Skin of body (tissue), 2 donors: ENCODE data around the gene TDP2. TPM values are rescaled to one million over a fixed set of nuclear protein-coding genes. Genes with fewer than 3 reads are reported as not detected.
"Not testable (repeated sequence)": the region's sequence is repeated elsewhere in the genome, so short reads cannot be mapped to it uniquely, and the experiment has no call there.

Experiments used
- DNase-seq: peaks from one replicate; lab custom pipeline; 2025; lab: John Stamatoyannopoulos, UW
- total RNA-seq: library from RNA; depleted of rRNA; stranded (reverse); fragments of >200 nt; gene quantifications from one replicate; pipeline ENCODE4 v1.2.3, GENCODE V29; 2014

The TDP2 gene
- total RNA-seq, 1 donor from 2014 or later: 27.1 TPM

DNA sequence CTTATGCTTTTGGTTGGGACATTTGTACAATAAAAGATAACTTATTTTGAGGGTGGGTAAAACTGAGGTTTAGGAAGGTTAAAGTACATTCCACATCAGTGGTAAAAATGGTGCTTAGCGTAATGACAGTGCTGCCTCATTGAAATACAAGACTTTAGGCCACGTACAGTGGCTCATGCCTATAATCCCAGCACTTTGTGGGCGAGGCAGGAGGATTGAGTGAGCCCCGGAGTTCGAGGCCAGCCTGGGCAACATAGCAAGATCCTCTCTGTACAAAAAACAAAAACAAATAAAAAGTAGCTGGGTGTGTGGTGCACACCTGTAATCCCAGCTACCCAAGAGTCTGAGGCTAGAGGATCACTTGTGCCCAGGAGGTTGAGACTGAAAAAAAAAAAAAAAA, 18.4 kb downstream of the TDP2 start:
- DNase-seq: no peak

DNA sequence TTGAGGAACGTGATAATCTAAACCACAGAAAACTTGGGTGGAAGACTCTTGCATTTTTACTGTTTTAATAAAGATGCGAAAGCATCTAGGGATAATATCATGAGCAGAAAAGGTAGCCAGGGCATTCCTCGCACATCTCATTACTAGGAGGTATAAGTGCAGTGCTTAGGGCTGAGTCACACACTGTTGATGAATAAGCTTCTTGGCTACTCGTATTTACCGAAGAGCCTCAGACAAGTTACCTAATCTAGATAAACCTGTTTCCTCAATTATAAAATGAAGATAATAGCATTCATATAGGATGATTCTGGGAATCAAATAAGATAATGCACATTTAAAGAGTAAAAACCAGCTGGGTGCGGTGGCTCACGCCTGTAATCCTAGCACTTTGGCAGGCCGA, 19.9 kb downstream of the TDP2 start:
- DNase-seq: no peak

DNA sequence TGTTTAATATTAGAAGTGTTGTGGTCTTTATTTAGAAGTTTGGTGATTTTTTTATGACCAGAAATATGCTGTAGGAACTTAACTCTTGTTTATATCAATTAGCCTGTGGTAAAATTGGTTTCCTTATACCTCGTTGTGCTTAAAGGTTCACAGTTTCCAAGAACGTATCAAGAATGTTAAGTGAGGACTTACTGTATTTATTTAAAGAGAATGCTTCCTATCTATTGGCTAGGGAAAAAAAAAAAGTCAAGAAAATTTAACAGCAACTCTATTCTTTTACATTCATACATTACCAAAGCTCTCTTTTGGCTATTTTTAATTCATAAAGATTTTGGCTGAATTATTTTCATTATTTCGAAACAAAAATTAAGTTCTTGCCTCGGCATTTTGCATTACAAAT, 22.3 kb downstream of the TDP2 start:
- DNase-seq: no peak

DNA sequence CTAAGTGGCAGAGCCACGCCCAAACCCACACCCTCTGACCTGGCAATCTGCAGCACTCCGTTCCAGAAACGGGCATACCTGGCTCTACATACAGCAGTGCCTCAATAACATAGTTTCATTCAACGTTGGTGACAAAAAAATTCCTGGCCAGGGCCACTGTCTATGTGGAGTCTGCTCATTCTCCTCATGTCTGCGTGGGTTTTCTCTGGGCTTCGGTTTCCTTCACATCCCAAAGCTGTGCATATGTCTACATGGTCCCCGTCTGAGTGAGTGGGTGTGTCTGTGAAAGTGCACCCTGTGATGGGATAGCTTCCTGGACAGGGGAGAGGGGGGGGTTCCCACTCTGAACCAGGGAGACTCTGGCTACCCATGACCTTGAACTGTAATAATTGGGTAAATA, 22.8 kb downstream of the TDP2 start:
- no peak for DNase-seq

DNA sequence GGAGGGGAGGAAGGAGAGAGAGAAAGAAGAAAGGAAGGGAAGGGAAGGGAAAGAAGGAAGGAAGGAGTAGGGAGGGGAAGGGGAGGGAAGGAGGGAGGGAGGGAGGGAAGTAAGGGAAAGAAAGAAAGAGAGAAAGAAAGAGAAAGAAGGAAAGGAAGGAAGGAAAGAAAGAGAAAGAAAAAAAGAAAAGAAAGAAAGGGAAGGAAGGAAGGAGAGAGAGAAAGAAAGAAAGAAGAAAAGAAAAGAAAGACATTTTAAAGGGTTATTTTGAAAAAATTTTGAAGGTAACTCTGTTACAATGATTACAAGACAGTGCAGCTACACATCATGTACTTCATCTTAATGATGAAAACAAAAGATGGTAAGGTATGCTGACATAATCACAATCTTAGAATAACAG, 24.6 kb downstream of the TDP2 start:
- DNase-seq: no peak

DNA sequence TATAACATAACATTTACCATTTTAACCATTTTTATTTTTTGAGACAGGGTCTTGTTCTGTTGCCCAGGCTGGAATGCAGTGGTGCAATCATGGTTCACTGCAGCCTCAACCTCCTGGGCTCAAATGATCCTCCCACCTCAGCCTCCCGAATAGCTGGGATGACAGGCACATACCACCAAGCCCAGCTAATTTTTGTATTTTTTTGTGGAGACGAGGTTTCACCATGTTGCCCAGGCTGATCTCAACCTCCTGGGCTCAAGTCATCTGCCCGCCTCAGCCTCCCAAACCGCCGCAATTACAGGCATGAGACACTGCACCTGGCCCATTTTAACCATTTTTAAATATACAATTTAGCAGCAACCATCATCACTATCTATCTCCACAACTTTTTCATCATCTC, 26.1 kb downstream of the TDP2 start:
- not testable (repeated sequence) for DNase-seq

DNA sequence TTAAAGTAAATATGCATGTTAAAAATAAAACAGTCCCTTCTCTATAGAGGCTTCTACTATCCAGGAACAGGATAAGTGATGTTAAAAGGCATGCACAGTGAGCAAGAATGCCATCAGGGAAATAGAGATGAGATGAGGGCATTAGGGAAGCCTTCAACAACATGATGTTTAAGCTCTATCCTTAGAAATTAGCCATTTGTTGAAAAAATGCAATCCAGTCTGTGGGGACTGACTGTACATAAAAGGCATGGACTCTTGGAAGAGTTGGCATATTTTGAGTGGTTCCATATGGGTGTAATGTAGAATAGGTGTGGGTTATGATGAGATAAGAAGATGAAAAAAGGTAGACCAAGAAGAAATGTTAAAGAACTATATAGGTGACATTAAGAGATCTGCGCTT, 26.5 kb downstream of the TDP2 start:
- no peak for DNase-seq

DNA sequence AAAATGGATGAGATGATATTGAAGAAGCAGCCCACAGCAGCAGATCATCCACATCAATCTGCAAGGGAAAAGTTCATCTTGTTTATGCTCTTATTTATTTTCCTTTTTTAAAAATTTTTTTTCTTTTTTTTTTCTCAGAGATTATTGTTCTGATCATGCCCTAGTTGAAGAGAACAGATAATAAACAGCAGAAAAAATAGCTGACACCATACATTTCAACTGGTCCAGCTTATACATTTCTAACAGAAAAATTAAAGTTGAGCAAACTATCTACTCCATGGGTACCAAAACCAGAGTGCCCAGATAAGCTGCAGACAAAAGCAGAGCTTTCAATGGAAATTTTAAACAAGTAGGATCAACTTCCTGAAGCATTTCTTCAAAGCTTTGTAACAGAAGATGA, 30.0 kb downstream of the TDP2 start:
- DNase-seq: no peak

DNA sequence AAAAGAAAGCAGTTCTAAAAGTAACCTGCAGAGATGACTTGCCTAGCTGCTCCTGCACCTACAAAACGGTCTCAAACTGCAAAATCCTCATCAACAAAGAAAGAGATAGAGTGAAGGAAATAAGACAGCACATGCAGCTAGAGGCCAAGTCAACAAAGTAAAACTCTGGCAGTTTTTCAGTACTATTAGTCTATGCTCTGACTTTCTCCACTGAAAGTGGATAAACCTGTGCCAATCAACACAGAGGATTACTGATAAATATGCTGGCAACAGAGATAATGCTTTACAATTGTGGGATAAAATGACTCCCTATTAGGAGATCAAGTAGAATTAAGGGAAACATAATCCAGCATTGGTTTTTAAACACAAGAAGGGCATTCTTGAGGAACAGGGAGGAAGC, 34.1 kb downstream of the TDP2 start:
- DNase-seq: no peak

DNA sequence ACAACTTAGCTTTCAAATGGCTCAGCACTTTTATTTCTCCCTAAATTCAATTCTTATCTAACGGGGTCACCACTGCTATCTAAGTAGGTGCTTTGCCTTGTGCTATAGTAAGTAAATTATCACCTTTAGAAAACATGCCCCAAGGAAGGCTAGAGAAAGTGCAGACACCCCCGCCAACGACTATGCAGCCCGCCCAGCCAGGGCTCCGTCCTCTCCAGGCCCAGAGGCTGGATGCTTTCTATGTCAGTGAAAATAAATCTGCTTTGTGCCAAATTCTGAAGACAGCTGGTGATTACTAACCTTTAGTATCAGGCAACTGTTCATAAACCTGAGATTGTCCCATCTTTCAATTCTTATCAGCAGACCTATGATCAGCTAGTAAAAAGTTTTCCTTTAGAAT, 35.0 kb downstream of the TDP2 start:
- no peak for DNase-seq

DNA sequence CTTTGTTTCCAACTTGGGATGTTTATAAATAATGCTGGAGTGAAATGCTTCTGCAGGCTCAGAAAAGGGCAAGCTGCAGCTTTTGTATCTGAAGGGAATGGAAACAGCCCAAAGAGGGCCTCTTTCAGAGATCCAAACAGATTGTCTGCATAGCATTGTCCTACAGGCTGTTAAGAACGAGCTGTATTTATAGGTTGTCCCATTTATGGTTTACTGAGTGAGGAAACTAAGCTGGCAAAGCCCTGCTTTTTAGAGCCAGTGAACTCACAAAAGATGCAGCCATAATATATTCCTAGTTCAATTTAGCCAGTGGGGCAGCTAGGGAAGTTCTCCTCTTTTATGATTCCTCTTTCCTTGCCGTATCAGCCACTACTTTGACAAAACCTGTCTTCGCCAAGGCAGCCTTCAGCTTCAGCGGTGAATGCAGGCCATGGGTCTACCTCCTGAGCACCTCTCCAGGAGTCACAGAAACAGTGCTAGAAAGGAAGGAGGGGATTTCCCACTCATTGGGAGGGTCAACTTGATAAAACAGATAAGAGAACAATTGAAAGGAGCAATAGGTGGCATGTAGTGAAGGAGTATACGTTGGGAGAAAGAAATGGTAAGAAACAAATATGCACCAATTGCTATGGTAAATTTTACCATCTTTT, 35.7 kb downstream of the TDP2 start:
- DNase-seq: no peak

DNA sequence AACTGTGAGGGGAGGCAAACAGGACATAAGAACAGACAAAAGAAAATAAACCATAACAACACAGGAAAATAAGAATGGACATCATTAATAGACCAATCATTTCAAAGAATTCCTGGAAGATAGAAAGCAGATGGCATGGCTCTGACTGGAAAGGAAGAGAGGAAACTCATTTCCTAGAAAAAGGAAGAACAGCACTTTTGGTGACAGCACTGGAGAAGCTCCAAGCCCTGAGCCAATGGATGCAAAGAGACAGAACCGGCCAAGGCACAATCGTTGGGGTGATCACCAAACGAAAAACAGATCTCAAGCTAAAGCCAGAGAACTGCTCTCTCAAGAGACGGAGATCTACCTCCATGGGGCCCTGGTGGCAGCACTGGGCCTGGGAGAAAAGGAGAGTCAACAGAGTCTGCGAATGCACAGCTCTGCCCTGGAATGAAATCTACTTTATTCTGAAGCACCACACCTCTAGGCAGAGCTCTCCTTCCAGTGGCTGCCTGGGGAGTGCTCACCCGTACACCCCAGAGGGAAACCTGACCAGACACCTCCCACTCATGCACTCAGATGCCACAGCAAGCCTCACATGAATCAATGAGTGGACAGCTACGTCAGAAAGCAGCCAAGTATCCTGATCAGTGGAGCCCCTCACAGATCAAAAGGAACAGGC, 44.9 kb downstream of the TDP2 start:
- no peak for DNase-seq

DNA sequence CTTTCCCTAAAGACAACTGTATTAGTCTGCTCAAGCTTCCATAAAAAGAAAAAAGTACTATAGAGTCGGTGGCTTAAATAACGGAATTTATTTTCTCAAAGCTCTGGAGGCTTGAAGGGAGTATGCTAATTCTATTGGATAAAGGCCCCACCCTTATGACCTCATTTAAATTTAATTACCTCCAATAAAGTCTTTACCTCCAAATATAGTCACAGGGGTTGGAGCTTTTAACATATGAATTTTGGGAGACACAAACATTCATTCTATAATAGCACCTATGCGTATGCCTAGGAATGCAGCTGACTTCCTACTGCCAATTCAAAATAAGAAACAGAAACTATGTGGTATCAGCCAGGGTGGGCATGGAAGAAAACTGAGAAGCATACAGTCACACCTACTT, 46.1 kb downstream of the TDP2 start:
- no peak for DNase-seq

DNA sequence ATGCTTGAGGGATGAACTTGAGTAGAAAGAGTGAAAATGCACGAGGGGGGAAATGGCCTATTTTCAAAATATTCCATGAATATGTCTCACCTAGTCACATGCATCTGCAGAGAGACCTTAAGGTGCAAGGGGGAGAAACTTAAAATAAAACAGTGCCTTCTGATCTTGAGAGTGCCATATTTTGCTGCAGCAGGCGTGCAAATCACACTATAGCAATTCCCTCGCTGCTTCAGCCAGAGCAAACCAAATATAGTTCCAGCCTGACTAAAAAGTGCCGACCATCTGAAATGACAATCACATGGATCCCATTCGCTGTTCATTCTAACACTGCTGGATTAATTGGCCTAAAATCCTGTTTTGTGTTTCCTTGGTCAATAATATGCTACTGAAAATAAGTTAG, 47.0 kb downstream of the TDP2 start:
- no peak for DNase-seq

DNA sequence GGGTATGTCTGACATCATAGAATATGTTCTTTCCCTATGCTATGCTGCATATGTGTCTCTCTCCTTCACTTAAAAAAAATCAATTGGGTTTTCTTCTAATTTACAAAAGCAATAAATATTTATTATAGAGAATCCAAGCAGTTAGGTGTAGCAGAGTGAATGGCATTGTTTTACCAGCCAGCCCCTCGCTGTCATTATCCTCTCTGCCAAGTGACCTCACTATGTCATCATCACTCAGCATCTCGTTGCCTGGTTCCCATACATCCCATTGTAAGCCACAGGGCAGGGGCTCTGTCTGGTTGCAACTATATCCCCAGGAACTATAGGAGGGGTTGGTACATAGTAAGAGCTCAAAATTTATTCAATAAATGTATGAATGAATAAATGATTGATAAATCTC, 52.1 kb downstream of the TDP2 start:
- no peak for DNase-seq

DNA sequence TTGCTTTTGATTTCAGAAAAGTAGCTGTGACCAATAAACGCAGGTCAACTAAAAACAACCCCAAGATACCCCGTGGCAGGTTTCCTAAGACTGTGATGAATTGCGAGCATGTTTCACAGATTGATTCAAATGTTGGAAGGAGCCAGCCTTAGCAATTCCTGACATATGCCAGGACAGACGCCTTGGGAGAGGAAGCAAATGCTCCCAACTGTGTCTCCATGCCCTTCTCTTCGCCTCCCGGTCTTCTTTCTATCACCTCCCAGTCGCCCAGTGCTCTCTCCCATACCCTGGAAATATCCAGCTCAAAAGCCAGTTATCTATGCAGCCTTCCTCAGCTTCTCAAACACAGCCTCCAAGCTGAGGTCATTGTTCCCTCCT, 52.7 kb downstream of the TDP2 start:
- DNase-seq: no peak

DNA sequence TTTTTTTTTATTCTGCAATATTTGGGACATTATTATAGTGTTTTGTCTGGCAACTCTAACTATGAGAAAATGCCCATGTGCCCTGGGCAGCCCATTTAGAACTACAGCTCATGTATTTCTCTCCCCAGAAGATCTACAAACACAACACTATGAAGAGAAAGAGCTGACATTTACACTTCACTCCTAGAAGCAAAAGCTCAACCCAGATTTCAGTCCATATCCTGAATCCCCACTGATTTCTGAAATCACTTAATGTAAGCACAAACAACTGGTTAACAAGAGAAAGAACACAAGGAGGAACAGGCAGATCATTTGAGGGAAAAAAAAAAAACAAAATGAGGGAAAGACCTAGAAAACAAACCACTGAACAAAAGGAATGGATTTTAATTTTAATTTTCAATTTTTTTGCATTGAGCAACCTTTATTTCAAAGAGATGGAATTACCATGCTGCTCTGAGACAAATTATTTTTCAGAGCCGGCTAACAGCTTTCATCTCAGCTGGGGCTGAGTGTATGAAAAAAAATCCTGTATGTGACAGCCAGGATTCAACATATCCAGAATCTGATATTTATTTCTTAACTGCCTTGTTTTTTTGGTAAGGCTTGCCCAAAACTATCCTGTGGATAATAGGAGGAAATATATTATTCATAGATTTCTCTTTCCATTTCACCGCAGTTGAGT, 53.2 kb downstream of the TDP2 start:
- no peak for DNase-seq

DNA sequence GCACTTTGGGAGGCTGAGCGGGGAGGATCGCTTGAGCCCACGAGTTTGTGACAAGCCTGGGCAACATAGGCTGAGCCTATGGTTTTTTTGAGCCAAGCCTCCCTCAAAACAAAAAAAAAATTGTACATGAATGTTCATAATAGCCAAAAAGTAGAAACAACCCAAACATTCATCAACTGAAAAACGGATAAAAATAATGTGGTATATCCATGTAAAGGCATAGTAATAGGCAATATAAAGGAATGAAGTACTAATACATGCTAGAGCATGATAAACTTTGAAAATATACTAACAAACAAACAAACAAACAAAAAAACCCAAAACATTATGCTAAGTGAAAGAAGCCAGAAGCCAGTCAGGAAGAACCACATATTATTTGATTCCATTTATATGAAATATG, 56.0 kb downstream of the TDP2 start:
- no peak for DNase-seq

DNA sequence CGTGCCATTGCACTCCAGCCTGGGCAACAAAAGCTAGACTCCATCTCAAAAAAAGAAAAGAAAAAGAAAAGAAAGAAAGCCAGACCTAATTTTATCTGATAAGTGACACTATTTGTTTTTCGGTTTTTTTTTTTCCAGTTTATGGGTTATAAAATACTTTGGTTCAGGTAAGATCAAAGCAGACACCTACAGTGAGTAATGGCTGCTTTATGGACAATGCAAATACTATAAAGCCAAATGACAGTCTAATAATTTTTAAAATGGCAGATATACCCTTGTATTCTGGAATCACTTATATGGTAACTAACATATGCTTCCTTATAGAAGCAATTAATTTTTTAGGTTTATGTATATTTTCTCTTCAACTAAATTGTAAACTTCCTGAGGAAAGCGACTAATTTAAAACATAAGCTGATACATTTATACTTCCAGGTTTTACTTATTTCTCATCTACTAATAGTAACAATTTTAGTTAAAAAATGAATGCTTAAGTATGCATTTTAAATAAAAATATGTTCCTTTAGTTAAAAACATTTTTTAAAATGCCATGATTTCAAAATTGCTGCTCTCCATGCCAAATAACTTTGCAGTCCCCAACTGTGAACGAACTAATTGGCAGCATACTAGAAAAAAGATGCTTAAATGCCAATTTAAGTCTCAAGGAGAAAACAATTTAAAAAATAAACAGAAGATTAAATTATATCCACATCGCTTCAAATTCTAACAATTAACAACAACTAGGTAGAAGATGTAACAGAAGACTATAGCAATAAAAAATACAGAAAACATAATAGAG, 59.2 kb downstream of the TDP2 start:
- no peak for DNase-seq

DNA sequence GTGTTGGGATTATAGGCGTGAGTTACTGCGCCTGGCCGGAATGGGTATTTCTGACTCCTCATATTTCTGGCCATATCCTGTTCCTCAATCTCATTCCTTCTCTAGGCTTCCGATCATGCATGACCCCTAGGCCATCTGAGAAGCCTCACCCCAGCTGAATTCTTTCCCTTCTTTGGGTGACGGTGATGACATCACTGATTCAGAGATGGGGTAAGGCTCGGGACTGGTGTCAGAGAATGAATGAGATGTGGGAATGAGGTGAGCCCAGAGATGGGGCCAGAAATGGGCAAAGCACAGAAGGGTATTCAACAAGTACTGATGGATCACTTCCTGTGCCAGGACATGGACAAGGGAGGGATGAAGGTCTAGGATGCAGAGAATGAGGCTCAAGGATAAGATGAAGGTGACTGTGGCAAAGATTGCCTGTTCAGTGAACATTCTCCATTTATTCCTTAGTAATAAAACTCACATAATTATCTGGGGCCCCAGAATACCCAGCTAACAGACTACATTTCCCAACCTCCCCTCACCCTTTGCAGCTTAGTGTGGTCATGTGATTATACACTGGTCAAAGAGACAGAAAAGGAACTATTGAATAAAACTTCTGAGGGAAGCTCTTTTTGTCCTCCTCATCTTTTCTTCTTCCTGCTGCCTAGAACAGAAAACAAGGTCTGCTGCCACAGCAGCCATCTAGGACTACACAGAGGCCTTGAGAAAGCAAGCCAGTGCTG, 60.3 kb downstream of the TDP2 start:
- DNase-seq: no peak

DNA sequence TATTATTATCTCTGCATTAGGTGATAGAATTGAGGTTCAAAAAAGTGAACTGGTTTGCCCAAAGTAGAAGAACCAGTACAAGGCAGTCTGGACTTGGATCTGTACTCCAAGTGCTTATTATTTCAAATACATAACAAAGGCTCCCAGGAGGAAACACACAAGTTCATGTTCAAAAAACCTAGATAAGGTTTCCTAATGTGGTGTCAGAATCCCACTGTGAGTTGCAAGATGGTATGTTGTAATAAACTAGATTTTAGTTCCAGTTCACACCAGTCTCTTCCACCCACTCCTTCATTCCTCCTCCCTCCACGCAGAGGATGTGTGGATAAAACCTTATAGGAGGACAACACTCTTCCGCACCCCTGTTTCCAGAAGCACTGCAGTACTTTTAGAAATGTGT, 63.5 kb downstream of the TDP2 start:
- no peak for DNase-seq

DNA sequence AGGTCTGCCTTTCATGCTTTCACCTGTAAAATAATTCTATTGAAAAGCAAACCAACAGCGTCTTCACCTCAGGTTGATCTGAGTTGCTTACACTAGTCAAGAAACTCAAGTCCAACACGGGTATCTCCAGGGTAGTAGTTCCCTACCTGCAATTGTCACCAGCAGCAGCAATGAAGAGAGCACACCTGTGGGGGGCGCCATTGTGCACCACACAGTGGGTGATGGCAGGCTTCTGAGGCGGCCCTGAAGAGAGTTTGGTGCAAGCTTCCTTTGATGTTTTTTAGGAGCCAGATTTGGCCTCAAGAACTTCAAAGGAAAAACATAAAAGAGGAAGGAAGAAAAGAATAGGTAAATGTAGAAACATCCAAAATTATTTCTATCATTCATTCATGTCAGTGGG, 65.8 kb downstream of the TDP2 start:
- no peak for DNase-seq
